ENCODE data around the gene LHX5.

LHX5 gene

DNA sequence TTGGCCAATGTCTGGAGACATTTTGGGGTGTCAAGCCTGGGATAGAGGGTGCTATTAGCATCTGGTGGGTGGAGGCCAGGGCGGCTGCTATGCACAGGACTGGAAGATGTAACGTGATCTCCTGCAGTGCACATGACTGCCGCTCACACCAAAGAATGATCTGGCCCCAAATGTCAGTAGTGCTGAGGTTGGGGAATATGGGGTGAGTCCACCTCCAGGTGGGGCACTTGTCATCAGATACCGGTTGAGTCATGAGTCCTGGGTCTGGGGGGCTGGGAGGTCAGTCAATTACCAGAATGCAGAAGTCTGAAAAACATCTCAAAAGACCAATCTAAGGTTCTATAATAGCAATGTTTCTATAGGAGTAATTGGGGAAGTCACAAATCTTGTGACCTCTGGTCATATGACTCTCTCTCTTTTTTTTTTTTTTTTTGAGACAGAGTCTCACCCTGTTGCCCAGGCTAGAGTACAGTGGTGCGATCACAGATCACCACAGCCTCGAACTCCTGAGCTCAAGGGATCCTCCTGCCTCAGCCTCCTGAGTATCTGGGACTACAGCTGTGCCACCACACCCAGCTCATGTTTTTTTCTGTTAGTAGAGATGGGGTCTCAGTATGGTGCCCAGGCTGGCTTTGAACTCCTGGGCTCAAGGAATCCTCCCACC, 55.4 kb downstream of the LHX5 start:
- no peak overlapping the region for H3K9ac ChIP-seq (ENCODE audit: low read depth in 1 of 2, low read length in 2 of 2)
- no peak overlapping the region for H3K4me3 ChIP-seq (ENCODE audit: low read length in 2 of 2)
- H3K4me1 ChIP-seq (ENCODE audit: control insufficient read depth in 2 of 2, insufficient read depth in 2 of 2, low read length in 2 of 2), result no peaks in the 10 kb centered on the region
- H3K27ac ChIP-seq (ENCODE audit: low read depth in 2 of 2, low read length in 2 of 2), result peak overlapping the region; percentile 16 to 38
- no peaks in the 10 kb centered on the region for H3K36me3 ChIP-seq (ENCODE audit: control insufficient read depth in 2 of 2, insufficient read depth in 2 of 2, low read length in 2 of 2)
- H3K9me3 ChIP-seq (ENCODE audit: control insufficient read depth in 2 of 2, low read length in 2 of 2), result no peaks in the 10 kb centered on the region
- H3K27me3 ChIP-seq (ENCODE audit: control insufficient read depth in 2 of 2, insufficient read depth in 2 of 2, low read length in 2 of 2), result no peaks in the 10 kb centered on the region

GRCh38 chr12:113414519-113415038, 57.1 kb downstream of the LHX5 start:
- Histone ChIP-seq H3K27me3 (ENCODE audit: control insufficient read depth in 2 of 2, insufficient read depth in 2 of 2, low read length in 2 of 2) (no peaks in the 10 kb centered on the region), H3K9ac (ENCODE audit: low read depth in 1 of 2, low read length in 2 of 2) (no peak overlapping the region), H3K36me3 (ENCODE audit: control insufficient read depth in 2 of 2, insufficient read depth in 2 of 2, low read length in 2 of 2) (no peaks in the 10 kb centered on the region), H3K9me3 (ENCODE audit: control insufficient read depth in 2 of 2, low read length in 2 of 2) (no peaks in the 10 kb centered on the region), H3K27ac (ENCODE audit: low read depth in 2 of 2, low read length in 2 of 2) (no peak overlapping the region), H3K4me3 (ENCODE audit: low read length in 2 of 2) (no peak overlapping the region), H3K4me1 (ENCODE audit: control insufficient read depth in 2 of 2, insufficient read depth in 2 of 2, low read length in 2 of 2) (no peaks in the 10 kb centered on the region)

- no peaks in the 10 kb centered on the region for H3K36me3 ChIP-seq (ENCODE audit: control insufficient read depth in 2 of 2, insufficient read depth in 2 of 2, low read length in 2 of 2)
- H3K9me3 ChIP-seq (ENCODE audit: control insufficient read depth in 2 of 2, low read length in 2 of 2), result no peaks in the 10 kb centered on the region
- H3K4me3 ChIP-seq (ENCODE audit: low read length in 2 of 2), result no peak overlapping the region
- no peaks in the 10 kb centered on the region for H3K4me1 ChIP-seq (ENCODE audit: control insufficient read depth in 2 of 2, insufficient read depth in 2 of 2, low read length in 2 of 2)
- H3K9ac ChIP-seq (ENCODE audit: low read depth in 1 of 2, low read length in 2 of 2), result no peak overlapping the region
- no peaks in the 10 kb centered on the region for H3K27me3 ChIP-seq (ENCODE audit: control insufficient read depth in 2 of 2, insufficient read depth in 2 of 2, low read length in 2 of 2)
- H3K27ac ChIP-seq (ENCODE audit: low read depth in 2 of 2, low read length in 2 of 2), result no peak overlapping the region
These were observed 58.2 kb downstream of the LHX5 start for GRCh38 chr12:113413488-113413939.
